D721Med (cell line): ENCODE results near the gene DLEC1.

Experiments used
- DNase-seq: peaks from one replicate; pipeline ENCODE4 v3.0.0; 2011; ENCODE audit warnings: low spot score; ENCODE audit not compliant: insufficient read length
- FAIRE-seq: peaks from 2 replicates; lab custom pipeline; 2011; peaks lifted over from hg19 to GRCh38; lab: Jason Lieb, UNC
- CTCF ChIP-seq: IDR thresholded peaks from 2 replicates; pipeline ENCODE4 v1.5.1; 2012; ENCODE audit warnings: mild to moderate bottlenecking, control low read depth; ENCODE audit not compliant: insufficient read depth; ENCODE audit errors: missing control alignments

Gene DLEC1

GRCh38 chr3:38005076-38006020, 33.7 kb upstream of the DLEC1 start:
- DNase-seq = no peak
- TF ChIP-seq CTCF = no peak
- no peak for FAIRE-seq

GRCh38 chr3:38006031-38006430, 33.0 kb upstream of the DLEC1 start:
- DNase-seq = no peak
- no peak for FAIRE-seq

GRCh38 chr3:38006445-38006995, 32.5 kb upstream of the DLEC1 start:
- no peak for DNase-seq
- no peak for FAIRE-seq
- no peak for TF ChIP-seq CTCF

More at GRCh38 chr3:38006031-38006430, 33.0 kb upstream of the DLEC1 start:
- no peak for TF ChIP-seq CTCF

- TF ChIP-seq CTCF = no peak
- DNase-seq (no peak), FAIRE-seq (no peak)
Measured at GRCh38 chr3:38007754-38008090, 31.3 kb upstream of the DLEC1 start.

GRCh38 chr3:38008191-38008701, 30.8 kb upstream of the DLEC1 start:
- DNase-seq (no peak), FAIRE-seq (no peak)
- TF ChIP-seq CTCF = no peak

- no peak for TF ChIP-seq CTCF
- DNase-seq (no peak), FAIRE-seq (no peak)
Measured at GRCh38 chr3:38008971-38009580, 29.9 kb upstream of the DLEC1 start.
